Measurements from ENCODE around the gene PSMD11. TPM values are rescaled to one million over a fixed set of nuclear protein-coding genes. Genes with fewer than 3 reads are reported as not detected.
A peak's percentile ranks its signal among the peaks of the same experiment; 100 is the strongest.

Gene PSMD11
- total RNA-seq, 2 experiments from 2014 or later: 100 to 104 TPM

DNA sequence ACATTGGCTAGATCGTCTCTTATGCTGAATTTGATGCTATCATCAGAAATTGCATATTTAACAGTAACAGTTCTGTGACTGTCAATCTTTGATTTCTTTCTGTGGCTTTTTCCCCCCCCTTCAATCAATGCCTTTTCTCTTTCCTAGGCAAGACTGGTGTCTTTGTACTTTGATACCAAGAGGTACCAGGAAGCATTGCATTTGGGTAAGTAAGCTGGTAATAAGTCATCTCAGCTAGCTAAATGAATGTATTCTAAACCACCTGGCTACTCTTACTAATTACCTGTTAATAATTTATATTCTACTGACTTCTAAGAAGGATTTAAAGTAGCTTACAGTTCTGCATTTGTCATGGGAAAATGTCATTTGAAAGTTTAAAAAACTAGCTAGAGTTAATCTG is 20.1 kb downstream of the PSMD11 start:
- no peak for ATAC-seq
- peaks cover 57% of the 10 kb centered on the region for H3K36me3 Mint-ChIP-seq (ENCODE audit: low read depth)
- CTCF ChIA-PET: interaction anchor here (0.8 to 5.6 kb wide), 7 partner anchors 12 to 295 kb away, joined by 3 to 102 read pairs (median 16); partner anchors contain the start of genes CDK5R1 and PSMD11
- POLR2A ChIA-PET: interaction anchor here (1.0 kb wide), 1 partner anchor 10 kb away, joined by 3 read pairs; no protein-coding TSS in a partner anchor
- H3K27ac Mint-ChIP-seq: peak overlapping the region; percentile 34
- H3K4me1 Mint-ChIP-seq (ENCODE audit: low read depth): peaks cover 10% of the 10 kb centered on the region
- H3K4me3 Mint-ChIP-seq: no peak overlapping the region
- no peaks in the 10 kb centered on the region for H3K9me3 Mint-ChIP-seq (ENCODE audit: insufficient read depth)
- DNase-seq: no peak
- H3K27me3 Mint-ChIP-seq (ENCODE audit: low read depth): no peaks in the 10 kb centered on the region

GRCh38 chr17:32467949-32468348 is 23.6 kb downstream of the PSMD11 start:
- Mint-ChIP-seq H3K27me3 (ENCODE audit: low read depth) (no peaks in the 10 kb centered on the region), H3K9me3 (ENCODE audit: insufficient read depth) (no peaks in the 10 kb centered on the region), H3K27ac (peak overlapping the region; percentile 27), H3K4me1 (ENCODE audit: low read depth) (no peaks in the 10 kb centered on the region), H3K4me3 (no peak overlapping the region), H3K36me3 (ENCODE audit: low read depth) (peaks cover 54% of the 10 kb centered on the region)
- ATAC-seq (no peak), DNase-seq (no peak)
- CTCF ChIA-PET: interaction anchor here (1.1 kb wide), 1 partner anchor 263 kb away, joined by 3 read pairs; no protein-coding TSS in a partner anchor
- POLR2A ChIA-PET: no interaction called here

GRCh38 chr17:32470405-32471167 is 26.3 kb downstream of the PSMD11 start:
- H3K9me3 Mint-ChIP-seq (ENCODE audit: insufficient read depth): no peaks in the 10 kb centered on the region
- H3K4me3 Mint-ChIP-seq: no peak overlapping the region
- POLR2A ChIA-PET: no interaction called here
- H3K4me1 Mint-ChIP-seq (ENCODE audit: low read depth): no peaks in the 10 kb centered on the region
- no peaks in the 10 kb centered on the region for H3K27me3 Mint-ChIP-seq (ENCODE audit: low read depth)
- no peak overlapping the region for H3K27ac Mint-ChIP-seq
- H3K36me3 Mint-ChIP-seq (ENCODE audit: low read depth): peaks cover 72% of the 10 kb centered on the region
- CTCF ChIA-PET: interaction anchor here (2.2 to 5.6 kb wide), 2 partner anchors 8 to 13 kb away, joined by 12 to 54 read pairs; no protein-coding TSS in a partner anchor
- DNase-seq (no peak), ATAC-seq (no peak)

GRCh38 chr17:32471652-32472051 is 27.3 kb downstream of the PSMD11 start:
- H3K4me3 Mint-ChIP-seq: no peak overlapping the region

GRCh38 chr17:32475258-32475657 is 30.9 kb downstream of the PSMD11 start:
- no peaks in the 10 kb centered on the region for H3K27me3 Mint-ChIP-seq (ENCODE audit: low read depth)
- no peaks in the 10 kb centered on the region for H3K4me1 Mint-ChIP-seq (ENCODE audit: low read depth)
- ChIA-PET POLR2A (no interaction called here), CTCF (interaction anchor here (2.0 kb wide), 1 partner anchor 12 kb away, joined by 16 read pairs; no protein-coding TSS in a partner anchor)
- H3K27ac Mint-ChIP-seq: no peak overlapping the region
- no peak for ATAC-seq
- DNase-seq: no peak
- peaks cover 76% of the 10 kb centered on the region for H3K36me3 Mint-ChIP-seq (ENCODE audit: low read depth)
- H3K9me3 Mint-ChIP-seq (ENCODE audit: insufficient read depth): no peaks in the 10 kb centered on the region
- no peak overlapping the region for H3K4me3 Mint-ChIP-seq

More at GRCh38 chr17:32471652-32472051, 27.3 kb downstream of the PSMD11 start:
- ChIA-PET POLR2A (no interaction called here), CTCF (interaction anchor here (0.9 to 5.6 kb wide), 3 partner anchors 10 to 27 kb away, joined by 4 to 54 read pairs (median 12); partner anchors contain the start of gene PSMD11)
- ATAC-seq (no peak), DNase-seq (no peak)
- Mint-ChIP-seq H3K4me1 (ENCODE audit: low read depth) (no peaks in the 10 kb centered on the region), H3K27ac (no peak overlapping the region), H3K36me3 (ENCODE audit: low read depth) (peaks cover 71% of the 10 kb centered on the region), H3K9me3 (ENCODE audit: insufficient read depth) (no peaks in the 10 kb centered on the region), H3K27me3 (ENCODE audit: low read depth) (no peaks in the 10 kb centered on the region)

GRCh38 chr17:32477220-32477619 is 32.9 kb downstream of the PSMD11 start:
- H3K4me3 Mint-ChIP-seq: no peak overlapping the region
- CTCF ChIA-PET: interaction anchor here (2.0 kb wide), 1 partner anchor 14 kb away, joined by 16 read pairs; no protein-coding TSS in a partner anchor
- no peaks in the 10 kb centered on the region for H3K27me3 Mint-ChIP-seq (ENCODE audit: low read depth)

DNA sequence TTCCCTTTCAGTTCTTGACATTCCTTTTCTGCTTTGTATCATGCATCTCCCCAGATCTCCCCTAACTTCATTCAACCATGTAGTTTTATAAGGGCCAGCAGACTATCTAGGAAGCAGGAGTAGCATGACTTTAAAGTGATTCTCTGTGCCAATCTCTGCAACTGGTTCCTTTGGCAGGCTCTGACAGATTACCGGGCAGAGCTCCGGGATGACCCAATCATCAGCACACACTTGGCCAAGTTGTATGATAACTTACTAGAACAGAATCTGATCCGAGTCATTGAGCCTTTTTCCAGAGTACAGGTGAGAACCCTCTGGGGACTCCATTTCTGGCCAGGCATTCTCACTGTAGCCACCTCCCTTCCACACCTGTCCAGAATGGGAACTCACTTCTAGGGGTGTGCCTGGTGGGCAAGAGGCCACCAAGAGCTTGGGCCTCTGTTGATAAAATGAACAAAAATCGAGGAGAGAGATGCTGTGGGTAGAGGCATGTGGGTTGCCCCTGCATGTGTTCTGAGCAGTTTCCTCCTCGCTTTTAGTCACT is 34.8 kb downstream of the PSMD11 start:
- Mint-ChIP-seq H3K36me3 (ENCODE audit: low read depth) (peaks cover 69% of the 10 kb centered on the region), H3K4me3 (no peak overlapping the region), H3K27me3 (ENCODE audit: low read depth) (no peaks in the 10 kb centered on the region), H3K4me1 (ENCODE audit: low read depth) (peaks cover 6% of the 10 kb centered on the region), H3K27ac (peak overlapping the region; percentile 2), H3K9me3 (ENCODE audit: insufficient read depth) (no peaks in the 10 kb centered on the region)
- DNase-seq (no peak), ATAC-seq (no peak)
- ChIA-PET CTCF (interaction anchor here (1.2 to 9.1 kb wide), 2 partner anchors 16 to 17 kb away, joined by 8 to 87 read pairs; no protein-coding TSS in a partner anchor), POLR2A (no interaction called here)

More at GRCh38 chr17:32477220-32477619, 32.9 kb downstream of the PSMD11 start:
- POLR2A ChIA-PET: interaction anchor here (0.6 kb wide), 1 partner anchor 92 kb away, joined by 3 read pairs; no protein-coding TSS in a partner anchor
- H3K9me3 Mint-ChIP-seq (ENCODE audit: insufficient read depth): no peaks in the 10 kb centered on the region
- no peak overlapping the region for H3K27ac Mint-ChIP-seq
- no peak for ATAC-seq
- H3K4me1 Mint-ChIP-seq (ENCODE audit: low read depth): peaks cover 4% of the 10 kb centered on the region
- H3K36me3 Mint-ChIP-seq (ENCODE audit: low read depth): peaks cover 75% of the 10 kb centered on the region
- DNase-seq: no peak

- peak overlapping the region; percentile 70 for H3K27ac Mint-ChIP-seq
- no peaks in the 10 kb centered on the region for H3K9me3 Mint-ChIP-seq (ENCODE audit: insufficient read depth)
- no peak overlapping the region for H3K4me3 Mint-ChIP-seq
- ATAC-seq (no peak), DNase-seq (no peak)
- peaks cover 6% of the 10 kb centered on the region for H3K4me1 Mint-ChIP-seq (ENCODE audit: low read depth)
- ChIA-PET POLR2A (no interaction called here), CTCF (interaction anchor here (0.5 to 9.1 kb wide), 2 partner anchors 18 to 25 kb away, joined by 3 to 87 read pairs; no protein-coding TSS in a partner anchor)
- no peaks in the 10 kb centered on the region for H3K27me3 Mint-ChIP-seq (ENCODE audit: low read depth)
- peaks cover 55% of the 10 kb centered on the region for H3K36me3 Mint-ChIP-seq (ENCODE audit: low read depth)
These were observed 36.9 kb downstream of the PSMD11 start for GRCh38 chr17:32481193-32481592.

DNA sequence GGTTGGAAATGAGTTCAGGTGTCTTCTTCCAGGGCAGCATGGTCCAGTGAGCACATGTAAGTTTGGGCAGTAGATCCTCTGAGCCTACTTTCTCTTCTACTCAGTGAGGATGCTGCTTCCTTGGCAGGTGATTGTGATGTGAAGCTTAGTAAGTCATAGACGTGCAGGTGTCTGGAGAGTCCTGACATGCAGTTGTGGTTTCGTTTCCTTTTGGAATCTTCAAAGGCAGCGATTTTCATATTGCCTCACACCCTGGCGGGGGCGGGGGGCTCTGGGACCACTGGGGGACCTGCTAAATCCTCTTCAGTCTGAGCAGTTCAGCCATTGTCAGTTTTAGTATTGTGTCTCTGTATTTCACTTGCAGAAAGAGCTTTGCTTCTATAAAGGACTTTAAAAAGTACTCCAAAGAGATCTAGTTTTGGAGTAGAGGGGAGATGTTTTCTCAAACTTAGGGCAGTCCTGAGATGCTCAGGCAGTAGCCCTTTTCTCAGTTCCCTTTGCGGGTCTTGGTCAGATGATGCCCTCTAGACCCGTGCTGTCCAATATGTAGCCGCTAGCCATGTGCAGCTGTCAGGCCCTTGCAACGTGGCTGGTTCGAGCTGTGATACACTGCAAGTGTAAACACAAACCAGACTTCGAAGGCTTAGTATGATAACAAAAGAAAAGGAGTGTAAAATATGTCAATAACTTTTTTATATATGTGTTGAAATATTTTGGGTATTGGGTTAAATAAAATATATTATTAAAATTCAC is 38.4 kb downstream of the PSMD11 start:
- no peak for ATAC-seq
- ChIA-PET CTCF (interaction anchor here (0.6 to 9.1 kb wide), 20 partner anchors 9 to 395 kb away, joined by 3 to 87 read pairs (median 4); partner anchors contain the start of gene MYO1D), POLR2A (interaction anchor here (0.6 to 1.5 kb wide), 3 partner anchors 9 to 180 kb away, joined by 3 read pairs; no protein-coding TSS in a partner anchor)
- Mint-ChIP-seq H3K27ac (peak overlapping the region; percentile 41), H3K4me1 (ENCODE audit: low read depth) (peaks cover 9% of the 10 kb centered on the region), H3K27me3 (ENCODE audit: low read depth) (no peaks in the 10 kb centered on the region), H3K4me3 (no peak overlapping the region), H3K36me3 (ENCODE audit: low read depth) (peaks cover 44% of the 10 kb centered on the region), H3K9me3 (ENCODE audit: insufficient read depth) (no peaks in the 10 kb centered on the region)
- no peak for DNase-seq

GRCh38 chr17:32483451-32484019 is 39.2 kb downstream of the PSMD11 start:
- CTCF ChIA-PET: interaction anchor here (0.6 to 9.1 kb wide), 29 partner anchors 8 to 394 kb away, joined by 3 to 87 read pairs (median 5); partner anchors contain the start of gene MYO1D
- no peaks in the 10 kb centered on the region for H3K9me3 Mint-ChIP-seq (ENCODE audit: insufficient read depth)
- H3K27ac Mint-ChIP-seq: peak overlapping the region; percentile 16
- H3K4me3 Mint-ChIP-seq: no peak overlapping the region
- POLR2A ChIA-PET: interaction anchor here (0.6 to 1.6 kb wide), 3 partner anchors 10 to 68 kb away, joined by 3 to 4 read pairs (median 3); no protein-coding TSS in a partner anchor
- H3K36me3 Mint-ChIP-seq (ENCODE audit: low read depth): peaks cover 43% of the 10 kb centered on the region
- no peaks in the 10 kb centered on the region for H3K27me3 Mint-ChIP-seq (ENCODE audit: low read depth)
- DNase-seq (peak; percentile 60), ATAC-seq (peak; percentile 35)
- peaks cover 17% of the 10 kb centered on the region for H3K4me1 Mint-ChIP-seq (ENCODE audit: low read depth)

DNA sequence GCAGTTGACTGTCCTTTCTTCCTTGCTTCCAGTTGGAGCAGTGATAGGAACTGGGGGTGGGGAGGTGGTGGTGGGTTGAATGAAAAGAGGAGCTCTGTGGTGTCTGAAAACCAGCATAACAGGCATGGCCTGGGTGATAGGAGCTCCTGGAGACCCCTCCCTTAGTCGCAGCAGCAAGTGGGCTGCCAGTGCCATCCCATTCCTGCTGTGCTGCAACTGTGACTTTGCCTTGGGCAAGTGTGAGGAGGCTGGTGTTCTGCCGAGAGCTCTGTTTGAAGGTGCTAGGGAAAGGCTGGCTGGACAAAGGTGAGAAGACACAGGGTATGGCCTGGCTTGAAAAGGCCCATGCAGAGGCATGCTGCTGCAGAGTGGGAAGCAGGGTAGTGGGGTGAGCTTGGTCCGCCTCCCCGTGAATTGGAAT is 39.7 kb downstream of the PSMD11 start:
- no peaks in the 10 kb centered on the region for H3K9me3 Mint-ChIP-seq (ENCODE audit: insufficient read depth)
- POLR2A ChIA-PET: interaction anchor here (1.5 to 1.6 kb wide), 2 partner anchors 39 to 67 kb away, joined by 3 to 4 read pairs; no protein-coding TSS in a partner anchor
- no peak overlapping the region for H3K27ac Mint-ChIP-seq
- CTCF ChIA-PET: interaction anchor here (0.7 to 9.1 kb wide), 25 partner anchors 8 to 394 kb away, joined by 3 to 87 read pairs (median 5); partner anchors contain the start of gene MYO1D
- DNase-seq (no peak), ATAC-seq (no peak)
- H3K36me3 Mint-ChIP-seq (ENCODE audit: low read depth): peaks cover 44% of the 10 kb centered on the region
- H3K27me3 Mint-ChIP-seq (ENCODE audit: low read depth): no peaks in the 10 kb centered on the region
- H3K4me1 Mint-ChIP-seq (ENCODE audit: low read depth): peaks cover 22% of the 10 kb centered on the region
- H3K4me3 Mint-ChIP-seq: no peak overlapping the region
